H1 (cell line): ENCODE measurements around the gene TRNAU1AP. TPM values are rescaled to one million over a fixed set of nuclear protein-coding genes. Genes with fewer than 3 reads are reported as not detected.

Experiments used
- CTCF ChIA-PET: fragments of 300-600 bp; sonication (Branson Sonifier 250); formaldehyde crosslinking; loops from one replicate; lab custom pipeline; 2021; ENCODE audit not compliant: partially characterized antibody; lab: Charles Lee
- POLR2A ChIA-PET: fragments of 300-600 bp; sonication (Branson Sonifier 250); formaldehyde crosslinking; loops from one replicate; lab custom pipeline; 2021; ENCODE audit warnings: inconsistent platforms; ENCODE audit not compliant: partially characterized antibody; lab: Charles Lee
- DNase-seq, 2 experiments: peaks; one replicate each; pipeline versions ENCODE4 v3.0.0 to v3.0.0-alpha.2; 2010 to 2022; ENCODE audit warnings: low spot score in 2 of 2, low read depth in 1 of 2, mixed read lengths in 1 of 2
- FAIRE-seq: peaks from 2 replicates; lab custom pipeline; 2011; peaks lifted over from hg19 to GRCh38; lab: Jason Lieb, UNC
- H2AFZ ChIP-seq: 2 replicates; pipeline ENCODE4 v1.8.1; 2012; ENCODE audit warnings: low read length, inconsistent platforms
- H2AK5ac ChIP-seq: 2 replicates; pipeline ENCODE4 v1.6.1; 2013; ENCODE audit warnings: low read depth, low read length
- H2BK120ac ChIP-seq: replicated peaks from 2 replicates; pipeline ENCODE3; 2013; ENCODE audit warnings: low read depth, low read length, inconsistent platforms
- H2BK12ac ChIP-seq: 2 replicates; pipeline ENCODE4 v1.6.1; 2013; ENCODE audit warnings: low read depth, low read length
- H2BK15ac ChIP-seq: 2 replicates; pipeline ENCODE4 v1.6.1; 2013; ENCODE audit warnings: low read length
- H2BK20ac ChIP-seq: 2 replicates; pipeline ENCODE4 v1.6.1; 2013; ENCODE audit warnings: low read length
- H2BK5ac ChIP-seq: 2 replicates; pipeline ENCODE4 v1.6.1; 2013; ENCODE audit warnings: low read depth, low read length
- H3K14ac ChIP-seq: 2 replicates; pipeline ENCODE4 v1.6.1; 2013; ENCODE audit warnings: inconsistent platforms; ENCODE audit not compliant: insufficient read length
- H3K18ac ChIP-seq: 2 replicates; pipeline ENCODE4 v1.6.1; 2013; ENCODE audit warnings: low read length; ENCODE audit errors: extremely low read depth
- H3K23ac ChIP-seq: 2 replicates; pipeline ENCODE4 v1.6.1; 2013; ENCODE audit warnings: inconsistent platforms; ENCODE audit not compliant: insufficient read length
- H3K23me2 ChIP-seq: 2 replicates; pipeline ENCODE4 v1.6.1; 2013; ENCODE audit warnings: low read depth, low read length
- H3K27ac ChIP-seq: 2 replicates; pipeline ENCODE4 v1.6.1; 2011; ENCODE audit warnings: low read depth, low read length, inconsistent platforms
- H3K27me3 ChIP-seq, 4 experiments: replicated peaks in 1 of 4; 1 replicate in 1 of 4; 2 replicates in 3 of 4; pipeline versions ENCODE4 v1.6.1 to v1.8.1; 2011 to 2013; ENCODE audit warnings: low read length in 3 of 4, mild to moderate bottlenecking in 3 of 4, inconsistent platforms in 2 of 4, mixed read lengths in 2 of 4, moderate library complexity in 1 of 4; ENCODE audit not compliant: control insufficient read depth in 3 of 4, insufficient read depth in 3 of 4; ENCODE audit errors: extremely low read depth in 1 of 4
- H3K36me3 ChIP-seq, 4 experiments: 2 replicates each; pipeline versions ENCODE4 v1.6.1 to v1.8.1; 2011 to 2013; ENCODE audit warnings: mild to moderate bottlenecking in 4 of 4, low read length in 3 of 4, moderate library complexity in 2 of 4, control low read depth in 1 of 4, inconsistent platforms in 1 of 4; ENCODE audit not compliant: insufficient read depth in 4 of 4, control insufficient read depth in 2 of 4
- H3K4ac ChIP-seq: replicated peaks from 2 replicates; pipeline ENCODE3; 2013; ENCODE audit warnings: low read length, low read depth, mixed read lengths, inconsistent platforms; ENCODE audit not compliant: insufficient read length
- H3K4me1 ChIP-seq, 4 experiments: replicated peaks in 1 of 4; 1 replicate in 1 of 4; 2 replicates in 3 of 4; pipeline versions ENCODE4 v1.6.1 to v1.8.1; 2011 to 2013; ENCODE audit warnings: low read length in 3 of 4, inconsistent platforms in 2 of 4, mixed read lengths in 1 of 4; ENCODE audit not compliant: insufficient read depth in 4 of 4, control insufficient read depth in 3 of 4
- H3K4me2 ChIP-seq, 2 experiments: 2 replicates each; pipeline versions ENCODE4 v1.6.1 to v1.8.1; 2011 to 2013; ENCODE audit warnings: low read depth in 2 of 2, low read length in 2 of 2, control low read depth in 1 of 2, inconsistent platforms in 1 of 2, mild to moderate bottlenecking in 1 of 2; ENCODE audit not compliant: insufficient read depth in 1 of 2
- H3K4me3 ChIP-seq, 4 experiments: fragments of 200-600, 300-600 bp in 1 of 4; sonication (generic), shearing (Covaris generic), sonication (Bioruptor Twin) in 1 of 4; 2 replicates each; pipeline versions ENCODE4 v1.5.1 to v1.8.1; 2011 to 2016; ENCODE audit warnings: low read length in 4 of 4, low read depth in 3 of 4, control low read depth in 2 of 4, inconsistent platforms in 2 of 4, mild to moderate bottlenecking in 2 of 4, mixed read lengths in 1 of 4, moderate library complexity in 1 of 4; ENCODE audit not compliant: insufficient read depth in 2 of 4; ENCODE audit errors: extremely low read depth in 1 of 4
- H3K56ac ChIP-seq: replicated peaks from 2 replicates; pipeline ENCODE3; 2013; ENCODE audit warnings: low read depth, mild to moderate bottlenecking, mixed read lengths, low read length, inconsistent platforms; ENCODE audit not compliant: insufficient read length
- H3K79me1 ChIP-seq: 2 replicates; pipeline ENCODE4 v1.6.1; 2013; ENCODE audit warnings: low read depth, low read length, control low read depth
- H3K79me2 ChIP-seq, 2 experiments: 2 replicates each; pipeline versions ENCODE4 v1.6.1 to v1.8.1; 2012 to 2013; ENCODE audit warnings: low read length in 2 of 2, mild to moderate bottlenecking in 2 of 2, inconsistent platforms in 1 of 2; ENCODE audit not compliant: insufficient read depth in 2 of 2, control insufficient read depth in 1 of 2
- H3K9ac ChIP-seq, 4 experiments: replicated peaks in 1 of 4; 1 replicate in 1 of 4; 2 replicates in 3 of 4; pipeline versions ENCODE4 v1.6.1 to v1.8.1; 2011 to 2013; ENCODE audit warnings: low read depth in 3 of 4, low read length in 3 of 4, control low read depth in 2 of 4, mild to moderate bottlenecking in 2 of 4, moderate library complexity in 2 of 4, inconsistent platforms in 1 of 4; ENCODE audit errors: extremely low read depth in 1 of 4
- H3K9me3 ChIP-seq, 2 experiments: 2 replicates each; pipeline versions ENCODE4 v1.6.1 to v1.8.1; 2012 to 2013; ENCODE audit warnings: mild to moderate bottlenecking in 2 of 2, moderate library complexity in 2 of 2, control low read depth in 1 of 2, inconsistent platforms in 1 of 2, low read depth in 1 of 2, low read length in 1 of 2, mixed read lengths in 1 of 2; ENCODE audit not compliant: insufficient read depth in 2 of 2
- H4K20me1 ChIP-seq, 2 experiments: replicated peaks in 1 of 2; 2 replicates each; pipeline versions ENCODE3 to v1.8.1; 2011 to 2013; ENCODE audit warnings: inconsistent platforms in 2 of 2, low read length in 2 of 2, mild to moderate bottlenecking in 1 of 2; ENCODE audit not compliant: insufficient read depth in 2 of 2, control insufficient read depth in 1 of 2
- H4K5ac ChIP-seq: 2 replicates; pipeline ENCODE4 v1.6.1; 2013; ENCODE audit warnings: low read length, low read depth, mixed read lengths, inconsistent platforms; ENCODE audit not compliant: insufficient read length
- H4K8ac ChIP-seq: 2 replicates; pipeline ENCODE4 v1.8.0; 2013; ENCODE audit warnings: mild to moderate bottlenecking, moderate library complexity, low read length, inconsistent platforms; ENCODE audit not compliant: insufficient read depth; ENCODE audit errors: extremely low read depth
- H4K91ac ChIP-seq: replicated peaks from 2 replicates; pipeline ENCODE3; 2013; ENCODE audit warnings: low read length, mixed read lengths, inconsistent platforms; ENCODE audit not compliant: insufficient read length
- CREB1 ChIP-seq: IDR thresholded peaks from 2 replicates; pipeline ENCODE4 v1.6.1; 2012; ENCODE audit warnings: inconsistent platforms
- EGR1 ChIP-seq: IDR thresholded peaks from 2 replicates; pipeline ENCODE4 v1.6.1; 2011; ENCODE audit warnings: low read depth, low read length, borderline replicate concordance
- EP300 ChIP-seq, 2 experiments: IDR thresholded peaks; 1 replicate in 1 of 2; 2 replicates in 1 of 2; pipeline ENCODE4 v1.6.1; 2011 to 2012; ENCODE audit warnings: low read depth in 2 of 2, low read length in 2 of 2, mild to moderate bottlenecking in 2 of 2, borderline replicate concordance in 1 of 2, inconsistent platforms in 1 of 2, moderate library complexity in 1 of 2
- KDM5A ChIP-seq: fragments of 200-600 bp; IDR thresholded peaks from 2 replicates; pipeline ENCODE4 v1.7.1; 2012; ENCODE audit warnings: mild to moderate bottlenecking, low read length, inconsistent platforms, mixed read lengths
- NRF1 ChIP-seq: IDR thresholded peaks from 2 replicates; pipeline ENCODE4 v1.6.1; 2011; ENCODE audit warnings: mild to moderate bottlenecking, low read depth, low read length, improper control_type of control experiment
- RAD21 ChIP-seq, 2 experiments: IDR thresholded peaks in 1 of 2; conservative IDR thresholded peaks in 1 of 2; 2 replicates each; pipeline ENCODE4 v1.6.1; 2011; ENCODE audit warnings: low read depth in 2 of 2, low read length in 2 of 2, improper control_type of control experiment in 1 of 2, inconsistent platforms in 1 of 2, mild to moderate bottlenecking in 1 of 2, moderate library complexity in 1 of 2
- SUZ12 ChIP-seq: fragments of 200-600 bp; sonication (generic); IDR thresholded peaks from 2 replicates; pipeline ENCODE4 v1.6.1; 2012; ENCODE audit warnings: mild to moderate bottlenecking, inconsistent platforms, low read length, moderate library complexity, mixed read lengths
- TAF7 ChIP-seq: optimal IDR thresholded peaks from 2 replicates; pipeline ENCODE3; 2011; ENCODE audit warnings: low read depth, mild to moderate bottlenecking, inconsistent platforms, low read length, moderate library complexity, borderline replicate concordance
- TBP ChIP-seq: IDR thresholded peaks from 2 replicates; pipeline ENCODE4 v1.6.1; 2011; ENCODE audit warnings: low read depth, low read length, improper control_type of control experiment
- TCF12 ChIP-seq: IDR thresholded peaks from 2 replicates; pipeline ENCODE4 v1.6.1; 2011; ENCODE audit warnings: low read depth, mild to moderate bottlenecking, low read length
- polyA plus RNA-seq, 7 experiments: library from polyadenylated mRNA; depleted of rRNA in 3 of 7; stranded (reverse) in 5 of 7; unstranded in 2 of 7; fragments of >200 nt in 5 of 7; fragments of 200-250 nt in 2 of 7; gene quantifications; 1 replicate in 5 of 7; 2 replicates in 1 of 7; 4 replicates in 1 of 7; pipeline versions ENCODE4 v1.2.1 to v1.2.3, GENCODE V29; 2011 to 2013; ENCODE audit warnings: missing spikeins in 2 of 7, mixed read lengths in 2 of 7
- total RNA-seq: library from RNA; stranded (reverse); fragmentation: NEBNext Ultra II Directional; extraction: Animal tissue kit (Norgen Biotek cat#: 25700); gene quantifications from 2 replicates; pipeline ENCODE4 v1.2.1, GENCODE V29; 2021
- TF ChIP-seq, protein P1 (sequence below): IDR thresholded peaks from 2 replicates; pipeline ENCODE4 v1.6.1; 2011; ENCODE audit warnings: low read depth, mild to moderate bottlenecking, low read length; ENCODE audit not compliant: insufficient read depth
- TF ChIP-seq, protein P2 (sequence below): IDR thresholded peaks from 2 replicates; pipeline ENCODE4 v1.6.1; 2011; ENCODE audit warnings: low read length, improper control_type of control experiment

TRNAU1AP gene
- total and polyA plus RNA-seq, 2 of the 8 experiments (the other 6 are each of a cell fraction or from before 2014, with no cell fraction given) = 35.2 to 37.1 TPM

DNA sequence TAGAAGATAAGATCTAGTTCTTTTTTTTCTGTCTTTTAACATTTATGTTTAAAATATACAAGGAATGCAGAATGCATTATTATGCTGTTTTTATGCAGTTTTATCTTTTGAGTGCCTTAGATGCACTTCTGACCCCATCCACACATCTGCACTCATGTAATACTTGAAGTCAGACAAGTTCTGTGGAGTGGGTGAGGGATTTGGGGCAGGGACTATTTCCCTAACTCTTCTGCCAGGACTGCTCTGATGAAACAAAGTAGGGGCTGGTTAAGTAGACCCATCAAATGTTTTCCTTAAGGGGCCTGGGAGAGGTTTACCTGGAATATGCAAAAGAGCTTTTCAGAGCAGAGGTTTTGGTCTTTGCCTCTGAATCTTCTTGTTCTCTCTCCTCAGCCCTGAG lies 11.4 kb downstream of the TRNAU1AP start:
- H3K9ac ChIP-seq = no peak overlapping the region
- no peak overlapping the region for H3K4me2 ChIP-seq
- no peak overlapping the region for H2BK5ac ChIP-seq
- DNase-seq (no peak), FAIRE-seq (no peak)
- no peak overlapping the region for H3K18ac ChIP-seq
- no peaks in the 10 kb centered on the region for H3K9me3 ChIP-seq
- ChIA-PET POLR2A (interaction anchor here (0.6 to 29.3 kb wide), 6 partner anchors 3 to 66 kb away, joined by 3 to 552 read pairs (median 6); partner anchors contain the start of gene TRNAU1AP), CTCF (interaction anchor here (0.6 to 2.4 kb wide), 6 partner anchors 10 to 127 kb away, joined by 3 to 9 read pairs (median 4); no protein-coding TSS in a partner anchor)
- H3K79me1 ChIP-seq = no peaks in the 10 kb centered on the region
- peaks cover 0 to 1% of the 10 kb centered on the region in 2 experiments for H4K20me1 ChIP-seq
- no peaks in the 10 kb centered on the region for H3K27me3 ChIP-seq
- no peak overlapping the region for H3K4ac ChIP-seq
- H3K4me1 ChIP-seq = no peaks in the 10 kb centered on the region
- no peak overlapping the region for H2AK5ac ChIP-seq
- no peak overlapping the region for H3K4me3 ChIP-seq
- H2AFZ ChIP-seq = no peak overlapping the region
- no peak overlapping the region for H4K8ac ChIP-seq
- H3K27ac ChIP-seq = no peak overlapping the region
- no peaks in the 10 kb centered on the region for H3K79me2 ChIP-seq
- H3K14ac ChIP-seq = no peak overlapping the region
- H3K56ac ChIP-seq = no peak overlapping the region
- H4K5ac ChIP-seq = no peak overlapping the region
- no peak overlapping the region for H3K23ac ChIP-seq
- H2BK120ac ChIP-seq = no peak overlapping the region
- peaks cover 24 to 63% (median 52%) of the 10 kb centered on the region in 4 experiments for H3K36me3 ChIP-seq
- TF ChIP-seq, protein P1, sequence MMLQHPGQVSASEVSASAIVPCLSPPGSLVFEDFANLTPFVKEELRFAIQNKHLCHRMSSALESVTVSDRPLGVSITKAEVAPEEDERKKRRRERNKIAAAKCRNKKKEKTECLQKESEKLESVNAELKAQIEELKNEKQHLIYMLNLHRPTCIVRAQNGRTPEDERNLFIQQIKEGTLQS = no peak
- TF ChIP-seq TBP = no peak
- TF ChIP-seq CREB1 = no peak
- TF ChIP-seq EGR1 = no peak
- no peak for TF ChIP-seq TCF12
- TF ChIP-seq SUZ12 = no peak
- no peak for TF ChIP-seq KDM5A
- TF ChIP-seq, protein P2, sequence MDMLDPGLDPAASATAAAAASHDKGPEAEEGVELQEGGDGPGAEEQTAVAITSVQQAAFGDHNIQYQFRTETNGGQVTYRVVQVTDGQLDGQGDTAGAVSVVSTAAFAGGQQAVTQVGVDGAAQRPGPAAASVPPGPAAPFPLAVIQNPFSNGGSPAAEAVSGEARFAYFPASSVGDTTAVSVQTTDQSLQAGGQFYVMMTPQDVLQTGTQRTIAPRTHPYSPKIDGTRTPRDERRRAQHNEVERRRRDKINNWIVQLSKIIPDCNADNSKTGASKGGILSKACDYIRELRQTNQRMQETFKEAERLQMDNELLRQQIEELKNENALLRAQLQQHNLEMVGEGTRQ = no peak
- TF ChIP-seq RAD21 (IDR thresholded peaks at IDR 0.05 in 1 of 2, conservative IDR thresholded peaks at IDR 0.05 in 1 of 2; ENCODE audit: low read depth in 2 of 2, low read length in 2 of 2) = no peak
- TF ChIP-seq EP300 (IDR thresholded peaks at IDR 0.05; ENCODE audit: borderline replicate concordance in 1 of 2, low read depth in 2 of 2, low read length in 2 of 2) = no peak
- no peak for TF ChIP-seq TAF7
- no peak for TF ChIP-seq NRF1
- H4K91ac ChIP-seq = no peak overlapping the region
- no peak overlapping the region for H2BK20ac ChIP-seq
- H2BK12ac ChIP-seq = no peak overlapping the region
- H2BK15ac ChIP-seq = no peak overlapping the region
- H3K23me2 ChIP-seq = no peaks in the 10 kb centered on the region
